ENCODE measurements around the gene CYSLTR1.
"Not testable (repeated sequence)": the region's sequence is repeated elsewhere in the genome, so short reads cannot be mapped to it uniquely, and the experiment has no call there.

CYSLTR1 gene, protein sequence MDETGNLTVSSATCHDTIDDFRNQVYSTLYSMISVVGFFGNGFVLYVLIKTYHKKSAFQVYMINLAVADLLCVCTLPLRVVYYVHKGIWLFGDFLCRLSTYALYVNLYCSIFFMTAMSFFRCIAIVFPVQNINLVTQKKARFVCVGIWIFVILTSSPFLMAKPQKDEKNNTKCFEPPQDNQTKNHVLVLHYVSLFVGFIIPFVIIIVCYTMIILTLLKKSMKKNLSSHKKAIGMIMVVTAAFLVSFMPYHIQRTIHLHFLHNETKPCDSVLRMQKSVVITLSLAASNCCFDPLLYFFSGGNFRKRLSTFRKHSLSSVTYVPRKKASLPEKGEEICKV

DNA sequence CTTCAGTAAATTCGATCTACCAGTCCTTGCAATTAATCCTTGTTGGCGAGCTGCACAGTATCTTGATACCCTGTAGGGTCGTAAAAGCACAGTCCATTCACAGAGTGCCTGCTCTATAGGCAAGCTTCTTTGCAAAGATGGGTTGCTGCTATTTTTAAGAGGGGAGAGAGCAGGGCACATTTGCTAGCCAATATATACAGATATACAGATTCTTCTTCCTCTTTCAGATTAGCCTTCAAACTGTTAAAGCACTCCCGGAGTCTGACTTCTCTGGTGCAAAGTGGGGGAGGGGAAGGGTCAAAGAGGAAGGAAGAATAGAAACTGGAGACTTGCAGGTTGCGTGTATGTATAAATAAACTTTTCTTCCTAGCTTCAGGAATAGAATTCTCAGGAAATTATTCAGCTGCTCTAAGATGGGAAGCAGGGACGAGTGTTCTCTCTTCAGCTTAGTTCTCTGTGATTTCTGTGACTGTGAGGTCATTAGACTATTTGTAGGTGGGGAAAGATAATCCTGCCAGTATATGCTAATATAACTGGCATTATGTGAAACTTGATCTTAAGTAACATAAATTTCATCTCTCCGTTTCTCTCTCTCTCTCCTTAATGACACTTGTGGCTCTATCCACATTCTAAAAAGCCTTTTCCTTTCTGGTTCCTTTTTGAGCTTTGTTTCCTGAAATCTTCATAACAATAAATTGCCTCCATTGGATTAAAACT, at the start of gene CYSLTR1:
CYSLTR1 (minus strand) TSS at position 242 of the 717 bp plus-strand sequence. CDS start 53,865 bp downstream, outside the sequence.
- no peak for DNase-seq

DNA sequence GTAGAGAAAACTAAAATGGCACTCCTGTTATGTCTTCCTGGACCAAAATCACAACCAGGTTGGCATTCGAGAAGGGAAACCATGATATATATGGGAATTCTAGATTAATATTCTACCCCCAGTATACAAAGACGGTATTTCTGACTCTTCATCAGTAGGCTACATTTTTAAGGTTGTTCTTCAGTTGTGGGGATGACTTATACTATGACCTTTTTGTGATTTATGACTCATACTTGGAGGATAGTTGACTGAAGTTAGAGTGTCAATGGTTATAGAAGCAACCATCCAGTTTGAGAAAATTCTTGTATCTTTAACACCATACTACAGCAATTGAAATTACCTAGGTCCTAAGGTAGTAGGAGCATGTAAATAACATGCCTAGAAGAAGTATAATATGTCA, 49.8 kb upstream of the CYSLTR1 start:
- DNase-seq = no peak

DNA sequence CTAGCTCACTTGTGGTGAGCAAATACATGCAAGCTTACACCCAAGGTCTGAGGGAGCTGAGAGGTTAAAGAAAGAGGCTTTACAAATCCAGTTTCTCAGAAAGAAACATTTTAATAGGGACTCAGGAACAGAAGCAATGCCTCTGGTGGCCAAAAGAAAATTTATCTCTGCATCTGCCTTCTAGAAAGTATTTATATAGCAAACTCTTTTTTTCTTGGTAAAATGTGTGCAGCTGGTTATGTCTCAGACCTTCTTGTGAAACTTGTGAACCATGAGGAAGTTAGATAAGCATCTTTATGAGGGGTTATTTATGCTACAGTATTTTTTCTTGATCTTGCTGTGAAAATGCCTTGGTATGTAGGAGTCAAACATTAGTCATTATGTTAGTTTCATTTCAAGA, 48.5 kb upstream of the CYSLTR1 start:
- peak; percentile 7 for DNase-seq

DNA sequence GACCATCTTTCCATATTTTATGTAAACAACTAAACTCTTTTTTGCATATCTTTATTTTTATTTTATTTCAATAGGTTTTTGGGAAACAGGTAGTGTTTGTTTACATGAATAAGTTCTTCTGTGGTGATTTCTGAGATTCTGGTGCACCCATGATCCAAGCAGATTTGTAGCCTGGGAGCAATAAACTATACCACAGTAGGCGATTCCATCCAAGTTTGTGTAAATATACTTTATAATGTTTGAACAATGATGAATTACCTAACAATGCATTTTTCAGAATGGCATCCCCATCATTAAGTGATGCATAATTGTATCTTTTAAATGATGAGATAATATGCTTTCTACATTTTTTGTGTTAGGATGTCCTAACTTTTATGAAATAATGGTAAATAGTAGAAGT, 39.2 kb upstream of the CYSLTR1 start:
- no peak for DNase-seq

DNA sequence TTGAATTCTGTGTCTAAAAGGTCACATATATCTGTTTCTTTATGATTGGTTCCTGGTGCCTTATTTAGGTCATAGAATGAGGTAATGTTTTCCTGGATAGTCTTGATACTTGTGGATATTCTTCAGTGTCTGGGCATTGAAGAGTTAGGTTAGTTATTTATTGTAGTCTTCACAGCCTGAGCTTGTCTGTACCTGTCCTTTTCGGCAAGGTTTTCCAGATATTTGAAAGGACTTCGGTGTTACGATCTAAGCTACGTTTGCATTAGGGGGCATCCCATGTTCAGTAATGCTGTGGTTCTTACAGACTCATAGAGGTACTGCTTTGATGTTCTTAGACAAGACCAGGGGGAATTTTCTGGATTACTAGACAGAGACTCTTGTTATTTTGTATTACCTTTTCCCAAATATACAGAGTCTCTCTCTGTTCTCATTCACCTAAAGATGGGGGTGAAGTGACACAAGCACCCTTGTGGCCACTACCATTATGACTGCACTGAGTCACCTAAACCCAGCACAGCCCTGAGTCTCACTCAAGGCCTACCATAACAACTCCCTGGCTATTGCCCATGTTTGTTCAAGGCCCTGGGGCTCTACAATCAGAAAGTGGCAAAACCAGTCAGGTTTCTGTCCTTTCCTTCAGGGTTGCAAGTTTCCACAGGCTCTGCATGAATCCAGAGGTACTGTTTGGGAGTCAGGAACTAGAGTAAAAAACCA, 30.1 kb upstream of the CYSLTR1 start:
- DNase-seq = no peak

DNA sequence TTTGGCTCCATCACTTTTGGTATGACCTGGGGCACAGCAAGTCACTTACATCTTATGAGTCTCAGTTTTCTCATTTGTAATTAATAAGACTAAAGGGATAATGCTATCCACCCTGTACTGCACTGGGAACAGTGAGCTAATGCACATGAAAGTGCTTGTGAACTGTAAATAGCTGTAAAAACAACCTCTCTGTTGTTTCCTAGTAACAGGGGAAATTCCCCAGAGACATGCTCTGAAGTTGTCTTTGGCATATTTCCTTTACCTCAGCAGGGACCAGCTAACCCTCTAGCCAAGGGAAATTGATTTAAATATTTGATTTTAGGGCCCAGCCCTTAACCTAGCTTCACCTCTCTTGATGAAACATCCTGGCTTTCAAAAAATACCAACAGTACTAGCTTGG, 6.1 kb upstream of the CYSLTR1 start:
- peak; percentile 75 for DNase-seq

DNA sequence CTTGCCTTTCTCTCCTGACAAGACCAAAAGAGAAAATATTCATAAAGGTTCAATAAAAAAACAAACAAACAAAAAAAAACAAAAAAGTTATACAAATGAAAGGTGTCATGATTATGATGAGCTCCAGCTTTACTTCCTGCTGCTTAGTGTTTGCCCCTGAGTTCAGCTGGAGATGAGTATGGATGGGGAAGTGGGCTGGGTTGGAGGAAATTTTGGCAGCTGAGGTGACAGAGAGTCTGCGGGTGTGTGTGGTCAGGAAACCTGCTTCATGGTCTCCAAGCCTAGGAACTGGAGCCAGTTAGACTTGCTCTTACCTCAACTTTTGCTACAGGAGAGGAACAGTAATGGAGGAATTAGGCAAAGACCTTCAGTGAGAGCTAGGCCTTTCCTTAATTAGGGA, 4.3 kb upstream of the CYSLTR1 start:
- no peak for DNase-seq

DNA sequence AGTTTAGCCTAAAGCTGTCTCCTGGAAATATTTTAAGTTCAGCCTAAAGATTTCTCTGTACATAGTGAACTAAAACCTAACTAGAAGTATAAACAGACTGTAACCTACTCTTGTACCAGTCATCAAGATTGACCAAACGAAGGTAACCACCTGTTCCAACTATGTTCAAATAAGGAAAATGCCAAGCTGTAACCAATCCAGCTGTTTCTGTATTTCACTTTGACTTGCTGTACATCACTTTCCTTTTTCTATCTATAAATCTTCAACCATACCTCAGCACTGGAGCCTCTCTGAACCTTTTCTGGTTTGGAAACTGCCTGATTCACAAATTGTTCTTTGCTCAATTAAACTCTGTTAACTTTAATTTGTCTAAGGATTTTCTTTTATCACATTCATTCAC, 3.1 kb upstream of the CYSLTR1 start:
- no peak for DNase-seq

DNA sequence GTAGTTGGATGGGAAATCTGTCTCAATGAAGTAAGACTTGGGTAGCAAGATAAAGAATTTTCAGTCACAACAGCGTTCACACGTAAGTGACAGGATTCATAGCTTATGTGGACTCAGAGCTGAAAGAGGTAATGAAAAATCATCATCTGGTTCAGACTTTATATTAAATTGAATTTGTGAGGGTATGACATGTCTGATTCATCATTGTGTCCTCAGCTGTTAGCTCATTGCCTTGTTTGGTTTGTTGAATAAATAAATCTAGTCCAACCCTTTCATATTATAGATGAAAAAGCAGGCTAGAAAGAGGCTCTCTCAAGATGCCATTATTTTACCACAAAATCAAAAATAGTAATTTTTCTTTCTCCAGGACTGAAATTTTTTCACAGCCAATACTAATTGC, 2.7 kb upstream of the CYSLTR1 start:
- no peak for DNase-seq

DNA sequence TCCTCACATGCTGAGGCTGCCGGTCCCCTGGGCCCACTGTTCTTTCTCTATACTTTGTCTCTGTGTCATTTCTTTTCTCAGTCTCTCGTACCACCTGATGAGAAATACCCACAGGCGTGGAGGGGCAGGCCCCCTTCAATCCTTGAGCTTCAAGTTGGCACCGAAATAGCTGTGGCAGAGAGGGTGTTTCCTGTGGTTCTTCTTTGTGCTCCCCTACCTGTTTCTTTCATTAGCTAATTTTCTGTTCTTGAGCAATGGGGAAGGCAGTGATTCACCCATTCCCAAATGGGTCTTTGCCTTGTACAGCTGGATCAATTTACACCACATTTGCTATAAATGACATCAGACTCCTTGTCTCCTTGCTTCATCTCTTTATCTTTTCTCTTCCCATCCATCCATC, 2.1 kb upstream of the CYSLTR1 start:
- DNase-seq = peak; percentile 45

DNA sequence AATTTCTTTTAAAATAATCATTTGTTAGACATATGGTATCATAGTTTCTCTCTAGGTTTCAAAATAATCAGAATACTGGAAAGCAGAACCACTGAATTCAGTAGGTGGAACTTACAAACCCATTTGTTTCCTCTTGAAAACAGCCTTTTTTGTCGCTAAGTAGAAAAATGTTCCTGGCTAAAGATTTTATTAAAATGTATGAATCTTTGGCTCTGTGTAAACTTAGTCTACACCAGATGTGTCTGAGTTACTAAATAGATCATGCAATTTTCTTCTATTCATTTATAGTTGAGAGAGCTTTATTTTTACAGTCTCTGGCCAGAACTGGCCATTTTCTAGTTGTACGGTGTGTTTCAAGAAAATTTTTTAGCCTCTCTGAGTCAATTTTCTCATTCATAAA, 1.0 kb downstream of the CYSLTR1 start:
- no peak for DNase-seq

DNA sequence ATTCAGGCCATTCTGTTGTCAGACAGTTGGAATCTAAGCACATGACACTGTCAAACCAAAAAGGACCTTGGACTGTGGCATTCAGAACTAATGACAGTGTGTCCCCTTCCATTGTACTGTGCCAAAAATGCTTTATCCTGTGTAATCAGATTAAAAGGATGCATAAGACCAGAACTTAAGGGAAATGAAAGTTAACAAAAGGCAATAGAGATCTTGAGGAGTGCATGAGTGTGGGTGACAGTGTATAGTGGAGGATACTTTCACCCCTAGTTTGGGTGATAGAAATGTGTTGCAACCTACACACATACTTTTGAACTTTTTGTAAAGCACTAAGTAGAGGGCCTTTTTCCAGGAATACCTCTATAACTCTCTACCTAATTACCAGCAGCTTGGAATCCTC, 4.5 kb downstream of the CYSLTR1 start:
- DNase-seq = no peak

DNA sequence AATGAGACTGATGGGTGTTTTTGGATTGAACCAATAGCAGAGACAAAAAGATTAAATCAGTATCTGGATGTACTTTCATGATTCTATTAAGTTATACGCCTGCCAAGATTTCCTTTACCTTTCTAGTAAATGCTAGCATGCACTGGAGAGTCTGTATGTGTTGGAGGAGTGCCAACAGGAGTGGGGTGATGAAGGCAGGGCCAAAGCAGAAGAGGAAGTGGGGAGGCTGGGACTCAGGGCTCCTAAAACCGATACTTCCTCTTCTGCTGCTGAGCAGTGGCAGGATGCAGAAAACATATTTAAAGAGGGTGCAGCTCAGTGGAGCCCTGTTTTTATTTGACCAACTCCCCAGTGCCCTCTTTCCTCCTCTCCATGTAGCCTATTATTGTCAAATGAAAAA, 5.6 kb downstream of the CYSLTR1 start:
- DNase-seq = peak; percentile 69

DNA sequence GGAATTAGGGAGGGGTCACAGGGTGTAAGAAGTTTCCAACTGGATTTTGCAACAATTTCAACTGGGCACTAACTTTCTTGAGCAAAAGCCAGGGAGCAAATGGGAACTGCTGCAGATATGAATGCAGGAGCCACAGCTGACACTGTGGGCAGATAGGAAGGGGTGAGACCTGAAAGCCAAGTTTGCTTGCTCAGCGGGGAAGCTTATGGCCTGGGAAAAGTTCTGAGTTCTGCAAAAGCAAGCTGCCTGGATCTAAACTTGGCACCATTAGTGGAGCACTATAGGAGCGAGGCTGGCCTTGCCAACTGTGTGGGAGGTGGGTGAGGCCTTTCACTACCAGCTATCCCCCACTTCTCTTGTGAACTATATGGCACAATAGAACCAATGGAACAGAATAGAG, 11.1 kb downstream of the CYSLTR1 start:
- no peak for DNase-seq

DNA sequence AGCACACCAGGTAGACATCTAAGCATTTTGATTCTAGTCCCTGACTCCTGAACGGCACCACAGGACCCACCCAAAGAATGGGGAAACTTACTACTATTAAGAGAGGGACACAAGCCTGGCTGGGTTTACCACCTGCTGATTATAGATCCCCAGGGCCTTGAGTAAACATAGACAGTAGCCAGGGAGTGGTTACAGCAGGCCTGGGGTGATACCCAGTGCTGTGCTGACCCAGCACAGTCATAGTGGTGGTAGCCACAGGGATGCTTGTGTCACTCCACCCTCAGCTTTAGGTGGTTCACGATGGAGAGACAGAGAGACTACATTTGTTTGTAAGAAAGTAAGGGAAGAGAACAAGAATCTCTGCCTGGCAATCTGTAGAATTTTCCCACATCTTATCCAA, 11.7 kb downstream of the CYSLTR1 start:
- no peak for DNase-seq

DNA sequence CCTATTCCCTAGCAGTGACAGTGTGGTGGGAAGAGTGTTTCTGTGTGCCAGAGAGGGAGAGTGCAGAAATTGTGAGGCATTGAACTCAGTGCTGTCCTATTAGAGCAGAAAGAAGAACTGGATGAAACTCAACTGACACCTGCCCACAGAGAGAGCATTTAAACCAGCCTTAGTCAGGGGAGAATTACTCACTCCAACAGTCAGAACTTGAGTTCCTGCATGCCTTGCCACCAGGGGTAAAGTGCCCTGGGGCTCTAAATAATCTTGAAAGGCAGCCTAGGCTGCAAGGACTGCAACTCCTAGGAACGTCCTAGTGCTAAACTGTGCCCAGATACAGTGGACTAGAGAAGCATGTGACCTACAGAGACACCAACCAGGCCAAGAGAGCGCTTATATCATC, 12.8 kb downstream of the CYSLTR1 start:
- no peak for DNase-seq

DNA sequence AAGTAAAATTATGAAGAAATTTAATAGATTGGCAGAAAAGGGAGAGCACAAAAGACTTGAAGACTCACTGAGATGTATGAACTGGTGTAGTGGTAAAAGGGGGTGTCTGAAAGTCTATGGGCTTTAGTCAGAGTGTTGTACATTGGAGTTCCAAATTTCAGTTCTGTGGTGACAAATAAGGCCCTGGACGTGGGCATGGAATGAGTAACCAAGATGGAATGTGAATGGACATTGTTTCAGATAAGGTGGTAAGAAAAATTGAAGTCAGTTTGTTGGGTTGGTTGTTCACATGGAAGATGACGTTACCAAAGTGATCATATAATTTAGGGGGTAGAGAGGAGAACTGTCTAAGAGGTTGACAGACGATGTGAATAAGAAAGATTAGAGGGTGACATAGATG, 13.9 kb downstream of the CYSLTR1 start:
- DNase-seq = no peak

DNA sequence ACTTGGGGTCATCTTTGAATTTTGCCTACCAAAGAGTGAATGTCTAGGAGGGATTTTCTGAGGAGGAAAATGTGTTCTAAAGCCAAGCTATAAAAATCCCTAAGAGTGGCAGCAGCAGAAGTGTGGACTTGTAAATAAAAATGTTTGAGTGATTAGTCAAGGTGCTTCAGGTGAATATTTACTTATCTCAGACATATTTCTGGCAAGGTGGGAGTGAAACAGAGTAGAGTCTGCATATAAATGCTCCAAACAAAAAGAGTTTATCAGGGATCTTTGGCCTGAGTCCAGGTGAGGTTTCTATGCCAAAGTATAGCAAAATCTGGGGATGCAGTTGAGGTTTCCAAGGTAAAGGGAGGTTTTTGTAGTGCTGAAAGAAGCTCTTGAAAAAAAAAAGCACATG, 19.7 kb downstream of the CYSLTR1 start:
- DNase-seq = no peak

DNA sequence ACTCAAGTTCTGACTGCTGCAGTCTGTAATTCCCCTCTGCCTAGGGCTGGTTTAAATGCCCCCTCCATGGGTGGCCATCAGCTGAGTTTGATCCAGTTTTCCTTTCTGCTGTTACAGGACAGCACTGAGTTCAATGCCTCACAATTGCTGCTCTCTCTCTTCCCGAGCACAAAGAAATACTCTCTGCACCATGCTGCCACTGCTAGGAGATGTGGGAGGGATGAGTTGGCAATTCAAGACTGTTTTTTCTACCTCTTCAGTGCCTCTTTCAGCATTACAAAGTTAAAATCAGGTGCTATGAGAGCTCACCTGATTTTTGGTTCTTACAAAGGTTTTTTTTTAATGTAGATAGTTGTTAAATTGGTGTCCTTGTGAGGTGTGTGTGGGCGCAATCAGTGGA, 24.3 kb downstream of the CYSLTR1 start:
- no peak for DNase-seq

DNA sequence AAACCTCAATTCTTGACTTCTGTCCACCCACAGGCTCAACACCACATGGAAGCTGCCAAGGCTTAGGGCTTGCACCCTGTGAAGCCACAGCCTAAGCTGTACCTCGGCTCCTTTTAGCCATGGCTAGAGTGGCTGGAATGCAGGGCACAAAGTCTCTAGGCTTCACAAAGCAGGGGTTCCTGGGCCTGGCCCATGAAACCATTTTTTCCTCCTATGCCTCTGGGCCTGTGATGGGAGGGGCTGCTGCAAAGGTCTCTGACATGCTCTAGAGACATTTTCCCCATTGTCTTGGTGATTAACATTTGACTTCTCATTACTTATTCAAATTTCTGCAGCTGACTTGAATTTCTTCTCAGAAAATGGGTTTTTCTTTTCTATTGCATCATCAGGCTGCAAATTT, 26.5 kb downstream of the CYSLTR1 start:
- DNase-seq = not testable (repeated sequence)

DNA sequence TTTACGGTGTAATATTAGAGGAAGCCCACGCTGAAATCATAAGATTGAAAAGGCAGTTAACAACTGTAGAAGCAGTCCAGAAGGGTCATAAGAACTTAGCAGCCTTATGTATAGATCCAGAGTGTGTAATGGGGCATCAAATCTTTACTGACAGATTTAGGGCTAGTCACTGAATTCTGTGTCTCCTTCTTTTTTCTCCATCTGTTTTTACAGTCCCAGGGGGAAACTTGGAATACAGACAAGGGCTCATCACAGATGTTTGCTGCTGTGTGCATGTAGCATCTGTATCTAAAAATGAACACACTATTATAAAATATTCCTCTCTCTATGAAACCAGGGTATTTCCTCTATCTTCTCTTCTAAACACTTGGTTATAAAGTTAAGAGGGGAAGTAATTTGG, 43.9 kb downstream of the CYSLTR1 start:
- DNase-seq = no peak

DNA sequence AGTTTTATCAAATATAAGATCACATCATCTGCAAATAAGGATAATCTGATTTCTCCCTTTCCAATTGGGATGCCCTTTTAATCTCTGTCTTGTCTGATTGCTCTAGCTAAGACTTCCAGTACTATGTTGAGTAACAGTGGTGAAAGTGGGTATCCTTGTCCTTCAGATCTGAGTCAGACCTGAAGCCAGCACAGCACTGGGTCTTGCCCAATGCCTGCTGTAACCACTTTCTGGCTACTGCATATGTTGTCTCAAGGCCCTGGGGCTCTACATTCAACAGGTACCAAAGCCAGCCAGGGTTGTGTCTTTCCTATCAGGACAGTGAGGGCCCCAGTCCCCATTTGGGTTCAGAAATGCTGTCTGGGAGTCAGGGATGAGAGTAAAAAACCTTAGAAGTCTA, 90.3 kb downstream of the CYSLTR1 start:
- DNase-seq = no peak

DNA sequence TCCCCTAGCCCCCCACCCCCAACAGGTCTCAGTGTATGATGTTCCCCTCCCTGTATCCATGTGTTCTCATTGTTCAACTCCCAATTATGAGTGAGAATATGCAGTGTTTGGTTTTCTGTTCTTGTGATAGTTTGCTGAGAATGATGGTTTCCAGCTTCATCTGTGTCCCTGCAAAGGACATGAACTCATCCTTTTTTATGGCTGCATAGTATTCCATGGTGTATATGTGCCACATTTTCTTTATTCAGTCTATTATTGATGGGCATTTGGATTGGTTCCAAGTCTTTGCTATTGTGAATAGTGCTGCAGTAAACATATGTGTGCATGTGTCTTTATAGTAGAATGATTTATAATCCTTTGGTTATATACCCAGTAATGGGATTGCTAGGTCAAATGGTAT, 101.4 kb downstream of the CYSLTR1 start:
- DNase-seq = not testable (repeated sequence)

Measured in CD4-positive, alpha-beta T cell treated with Interleukin-21 for 1 hour (primary cell).